PC-9 (cell line): ENCODE results near the gene TMEM244.

ENCODE experiments used
- CTCF ChIP-seq: fragments of 200-600 bp; sonication (generic); conservative IDR thresholded peaks from 2 replicates; pipeline ENCODE4 v1.6.1; 2017; ENCODE audit warnings: mixed run types, antibody characterized with exemption, mild to moderate bottlenecking, moderate library complexity
- EZH2 ChIP-seq: fragments of 200-600 bp; sonication (generic); IDR thresholded peaks from 2 replicates; pipeline ENCODE4 v1.8.0; 2017; ENCODE audit warnings: antibody characterized with exemption, low read depth

GRCh38 chr6:129860908-129861665 lies at the start of gene TMEM244:
- TF ChIP-seq CTCF (no peak), EZH2 (no peak)
